Activated CD4-positive, alpha-beta T cell treated with anti-CD3 and anti-CD28 coated beads, Interleukin-2, Interleukin-6, amounts not matched to agents 100 ng/mL and 50 ng/mL, durations not matched to agents 16 hours and 8 hours (primary cell): Measurements from ENCODE around the gene SWT1.
"Not testable (repeated sequence)": the region's sequence is repeated elsewhere in the genome, so short reads cannot be mapped to it uniquely, and the experiment has no call there.

Source experiments
- DNase-seq: peaks from one replicate; pipeline ENCODE4 v3.0.0-alpha.2; 2020

Gene SWT1

GRCh38 chr1:185292237-185292636 lies 135.3 kb downstream of the SWT1 start:
- no peak for DNase-seq

GRCh38 chr1:185293967-185294542 lies 137.1 kb downstream of the SWT1 start:
- DNase-seq, result no peak

- no peak for DNase-seq
These were observed 138.1 kb downstream of the SWT1 start for GRCh38 chr1:185295091-185295490.

- no peak for DNase-seq
These were observed 141.0 kb downstream of the SWT1 start for GRCh38 chr1:185297982-185298381.

- no peak for DNase-seq
These were observed 143.2 kb downstream of the SWT1 start for GRCh38 chr1:185300152-185300551.

GRCh38 chr1:185305419-185305818 lies 148.5 kb downstream of the SWT1 start:
- no peak for DNase-seq

GRCh38 chr1:185308126-185308525 lies 151.2 kb downstream of the SWT1 start:
- DNase-seq, result no peak

GRCh38 chr1:185309566-185309965 lies 152.6 kb downstream of the SWT1 start:
- DNase-seq, result no peak

- DNase-seq, result no peak
These were observed 154.7 kb downstream of the SWT1 start for GRCh38 chr1:185311589-185312225.

GRCh38 chr1:185312361-185313138 lies 155.6 kb downstream of the SWT1 start:
- DNase-seq, result no peak

- DNase-seq, result no peak
These were observed 157.4 kb downstream of the SWT1 start for GRCh38 chr1:185314411-185314810.

- peak; percentile 11 for DNase-seq
These were observed 158.6 kb downstream of the SWT1 start for GRCh38 chr1:185315445-185316071.

GRCh38 chr1:185316163-185317033 lies 159.4 kb downstream of the SWT1 start:
- peak; percentile 95 for DNase-seq

- peak; percentile 96 for DNase-seq
These were observed 160.3 kb downstream of the SWT1 start, which contains the start of gene IVNS1ABP for GRCh38 chr1:185317034-185317885. Gene IVNS1ABP, minus strand, starts transcription at chr1:185317243. Its CDS starts 7,750 bp downstream, at chr1:185309493.

- peak; percentile 83 for DNase-seq
These were observed 160.9 kb downstream of the SWT1 start for GRCh38 chr1:185317886-185318310.

GRCh38 chr1:185318431-185319138 lies 161.6 kb downstream of the SWT1 start:
- no peak for DNase-seq

- DNase-seq, result no peak
These were observed 162.1 kb downstream of the SWT1 start for GRCh38 chr1:185319139-185319475.

GRCh38 chr1:185321104-185321503 lies 164.1 kb downstream of the SWT1 start:
- DNase-seq, result not testable (repeated sequence)

GRCh38 chr1:185321653-185322221 lies 164.8 kb downstream of the SWT1 start:
- not testable (repeated sequence) for DNase-seq

GRCh38 chr1:185322636-185323035 lies 165.7 kb downstream of the SWT1 start:
- DNase-seq, result no peak

GRCh38 chr1:185324118-185324517 lies 167.2 kb downstream of the SWT1 start:
- DNase-seq, result no peak
